Astrocyte (in vitro differentiated cells and primary cell): Measurements from ENCODE around the gene SETD2.

ENCODE experiments used
- CTCF ChIP-seq: IDR thresholded peaks from 2 replicates; pipeline ENCODE4 v1.5.1; 2011; ENCODE audit warnings: low read depth, mild to moderate bottlenecking, inconsistent platforms, low read length, moderate library complexity; ENCODE audit not compliant: insufficient read depth
- EZH2 ChIP-seq: IDR thresholded peaks from 2 replicates; pipeline ENCODE4 v1.6.1; 2012; ENCODE audit warnings: mild to moderate bottlenecking, low read length, inconsistent platforms; ENCODE audit not compliant: insufficient read depth

- TF ChIP-seq CTCF (no peak), EZH2 (no peak)
Measured at GRCh38 chr3:47092090-47092489, 71.8 kb downstream of the SETD2 start.
